Measurements from ENCODE around the gene FAM76B.

GRCh38 chr11:95835351-95835750 lies 45.8 kb upstream of the FAM76B start:
- no peak for TF ChIP-seq CTCF (IDR thresholded peaks at IDR 0.05)
- no peak for TF ChIP-seq POLR2A (IDR thresholded peaks at IDR 0.05)
